HG03342 (cell line): ENCODE data around the gene PROSER1.
"Not testable (repeated sequence)": the region's sequence is repeated elsewhere in the genome, so short reads cannot be mapped to it uniquely, and the experiment has no call there.

Experiments used
- ATAC-seq: cut with Tn5 transposase; IDR thresholded peaks from one replicate; pipeline ENCODE4 v1.9.1; 2021; ENCODE audit warnings: mild to moderate bottlenecking, moderate library complexity; ENCODE audit not compliant: unreplicated experiment

PROSER1 gene

GRCh38 chr13:39032150-39032549 lies 5.7 kb downstream of the PROSER1 start:
- no peak for ATAC-seq

- no peak for ATAC-seq
These were observed 12.5 kb downstream of the PROSER1 start for GRCh38 chr13:39025433-39025839.

- ATAC-seq: no peak
These were observed 14.1 kb downstream of the PROSER1 start for GRCh38 chr13:39023761-39024160.

GRCh38 chr13:39023316-39023715 lies 14.6 kb downstream of the PROSER1 start:
- no peak for ATAC-seq

GRCh38 chr13:39020853-39021462 lies 16.9 kb downstream of the PROSER1 start:
- ATAC-seq: no peak

- ATAC-seq: peak; percentile 75
These were observed 21.1 kb downstream of the PROSER1 start for GRCh38 chr13:39016787-39017186.

GRCh38 chr13:39016087-39016486 lies 21.8 kb downstream of the PROSER1 start:
- peak; percentile 79 for ATAC-seq

GRCh38 chr13:39013462-39013861 lies 24.4 kb downstream of the PROSER1 start:
- no peak for ATAC-seq

- no peak for ATAC-seq
These were observed 25.3 kb downstream of the PROSER1 start for GRCh38 chr13:39012608-39013007.

- ATAC-seq: not testable (repeated sequence)
These were observed 31.3 kb downstream of the PROSER1 start for GRCh38 chr13:39006371-39007111.

GRCh38 chr13:38998739-38999138 lies 39.1 kb downstream of the PROSER1 start:
- ATAC-seq: no peak

- no peak for ATAC-seq
These were observed 44.5 kb downstream of the PROSER1 start for GRCh38 chr13:38993381-38993780.

- ATAC-seq: no peak
These were observed 47.2 kb downstream of the PROSER1 start, which contains the start of gene STOML3 for GRCh38 chr13:38990693-38991092. STOML3 (minus strand) TSS chr13:38990831; CDS start chr13:38990721, 110 bp downstream.

- no peak for ATAC-seq
These were observed 56.8 kb downstream of the PROSER1 start for GRCh38 chr13:38981096-38981495.

GRCh38 chr13:38980750-38981078 lies 57.2 kb downstream of the PROSER1 start:
- ATAC-seq: no peak

GRCh38 chr13:38979891-38980749 lies 57.8 kb downstream of the PROSER1 start:
- ATAC-seq: no peak

- ATAC-seq: no peak
These were observed 67.4 kb downstream of the PROSER1 start for GRCh38 chr13:38970380-38971051.

- ATAC-seq: no peak
These were observed 68.7 kb downstream of the PROSER1 start for GRCh38 chr13:38969187-38969586.

- ATAC-seq: no peak
These were observed 70.4 kb downstream of the PROSER1 start for GRCh38 chr13:38967446-38967845.

GRCh38 chr13:38965281-38965680 lies 72.6 kb downstream of the PROSER1 start:
- no peak for ATAC-seq

- no peak for ATAC-seq
These were observed 77.7 kb downstream of the PROSER1 start for GRCh38 chr13:38960175-38960574.
